ENCODE data around the gene RFPL3.
"Not testable (repeated sequence)": the region's sequence is repeated elsewhere in the genome, so short reads cannot be mapped to it uniquely, and the experiment has no call there.

The RFPL3 gene

GRCh38 chr22:32357567-32357966 lies at the start of gene RFPL3:
Gene RFPL3 (plus strand): TSS chr22:32357867. CDS start chr22:32358072, 205 bp downstream.
- not testable (repeated sequence) for H3K9me3 ChIP-seq (ENCODE audit: control insufficient read depth, low read length); H3K27me3 ChIP-seq (replicated peaks; ENCODE audit: control insufficient read depth, insufficient read depth, low read length); H3K4me1 ChIP-seq (ENCODE audit: control insufficient read depth, insufficient read depth, low read length); DNase-seq (ENCODE audit: low read depth); H3K36me3 ChIP-seq (ENCODE audit: control insufficient read depth, insufficient read depth, low read length, severe bottlenecking); H3K4me3 ChIP-seq (ENCODE audit: low read length); H3K9ac ChIP-seq (ENCODE audit: low read length)

- Histone ChIP-seq H3K9me3 (ENCODE audit: control insufficient read depth, low read length) (no peaks in the 10 kb centered on the region), H3K4me1 (ENCODE audit: control insufficient read depth, insufficient read depth, low read length) (no peaks in the 10 kb centered on the region), H3K36me3 (ENCODE audit: control insufficient read depth, insufficient read depth, low read length, severe bottlenecking) (no peaks in the 10 kb centered on the region), H3K27me3 (replicated peaks; ENCODE audit: control insufficient read depth, insufficient read depth, low read length) (peaks cover 51% of the 10 kb centered on the region), H3K9ac (ENCODE audit: low read length) (no peak overlapping the region), H3K4me3 (ENCODE audit: low read length) (no peak overlapping the region)
- DNase-seq (ENCODE audit: low read depth), result no peak
Observed at GRCh38 chr22:32308191-32308590, 49.5 kb upstream of the RFPL3 start.

GRCh38 chr22:32308934-32309333 lies 48.7 kb upstream of the RFPL3 start:
- H3K36me3 ChIP-seq (ENCODE audit: control insufficient read depth, insufficient read depth, low read length, severe bottlenecking), result no peaks in the 10 kb centered on the region
- no peak for DNase-seq (ENCODE audit: low read depth)
- H3K4me3 ChIP-seq (ENCODE audit: low read length), result no peak overlapping the region
- peaks cover 50% of the 10 kb centered on the region for H3K27me3 ChIP-seq (replicated peaks; ENCODE audit: control insufficient read depth, insufficient read depth, low read length)
- no peaks in the 10 kb centered on the region for H3K4me1 ChIP-seq (ENCODE audit: control insufficient read depth, insufficient read depth, low read length)
- H3K9me3 ChIP-seq (ENCODE audit: control insufficient read depth, low read length), result no peaks in the 10 kb centered on the region
- no peak overlapping the region for H3K9ac ChIP-seq (ENCODE audit: low read length)

- Histone ChIP-seq H3K4me1 (ENCODE audit: control insufficient read depth, insufficient read depth, low read length) (no peaks in the 10 kb centered on the region), H3K4me3 (ENCODE audit: low read length) (no peak overlapping the region), H3K9me3 (ENCODE audit: control insufficient read depth, low read length) (no peaks in the 10 kb centered on the region), H3K36me3 (ENCODE audit: control insufficient read depth, insufficient read depth, low read length, severe bottlenecking) (no peaks in the 10 kb centered on the region), H3K9ac (ENCODE audit: low read length) (no peak overlapping the region), H3K27me3 (replicated peaks; ENCODE audit: control insufficient read depth, insufficient read depth, low read length) (peaks cover 50% of the 10 kb centered on the region)
- no peak for DNase-seq (ENCODE audit: low read depth)
Observed at GRCh38 chr22:32309585-32310251, 47.9 kb upstream of the RFPL3 start.

GRCh38 chr22:32310777-32311176 lies 46.9 kb upstream of the RFPL3 start:
- Histone ChIP-seq H3K4me3 (ENCODE audit: low read length) (no peak overlapping the region), H3K9me3 (ENCODE audit: control insufficient read depth, low read length) (no peaks in the 10 kb centered on the region), H3K9ac (ENCODE audit: low read length) (no peak overlapping the region), H3K4me1 (ENCODE audit: control insufficient read depth, insufficient read depth, low read length) (no peaks in the 10 kb centered on the region), H3K36me3 (ENCODE audit: control insufficient read depth, insufficient read depth, low read length, severe bottlenecking) (no peaks in the 10 kb centered on the region), H3K27me3 (replicated peaks; ENCODE audit: control insufficient read depth, insufficient read depth, low read length) (peaks cover 44% of the 10 kb centered on the region)
- no peak for DNase-seq (ENCODE audit: low read depth)

- Histone ChIP-seq H3K36me3 (ENCODE audit: control insufficient read depth, insufficient read depth, low read length, severe bottlenecking) (no peaks in the 10 kb centered on the region), H3K9me3 (ENCODE audit: control insufficient read depth, low read length) (no peaks in the 10 kb centered on the region), H3K4me1 (ENCODE audit: control insufficient read depth, insufficient read depth, low read length) (no peaks in the 10 kb centered on the region), H3K9ac (ENCODE audit: low read length) (no peak overlapping the region), H3K27me3 (replicated peaks; ENCODE audit: control insufficient read depth, insufficient read depth, low read length) (peaks cover 43% of the 10 kb centered on the region), H3K4me3 (ENCODE audit: low read length) (no peak overlapping the region)
- no peak for DNase-seq (ENCODE audit: low read depth)
Observed at GRCh38 chr22:32311551-32312071, 46.1 kb upstream of the RFPL3 start.

- H3K9me3 ChIP-seq (ENCODE audit: control insufficient read depth, low read length), result no peaks in the 10 kb centered on the region
- H3K4me3 ChIP-seq (ENCODE audit: low read length), result no peak overlapping the region
- no peaks in the 10 kb centered on the region for H3K4me1 ChIP-seq (ENCODE audit: control insufficient read depth, insufficient read depth, low read length)
- peaks cover 31% of the 10 kb centered on the region for H3K27me3 ChIP-seq (replicated peaks; ENCODE audit: control insufficient read depth, insufficient read depth, low read length)
- no peak overlapping the region for H3K9ac ChIP-seq (ENCODE audit: low read length)
- no peaks in the 10 kb centered on the region for H3K36me3 ChIP-seq (ENCODE audit: control insufficient read depth, insufficient read depth, low read length, severe bottlenecking)
- DNase-seq (ENCODE audit: low read depth), result no peak
Observed at GRCh38 chr22:32312748-32313147, 44.9 kb upstream of the RFPL3 start.

GRCh38 chr22:32313532-32313931 lies 44.1 kb upstream of the RFPL3 start:
- no peak overlapping the region for H3K4me3 ChIP-seq (ENCODE audit: low read length)
- no peak overlapping the region for H3K9ac ChIP-seq (ENCODE audit: low read length)
- H3K27me3 ChIP-seq (replicated peaks; ENCODE audit: control insufficient read depth, insufficient read depth, low read length), result peaks cover 29% of the 10 kb centered on the region
- H3K4me1 ChIP-seq (ENCODE audit: control insufficient read depth, insufficient read depth, low read length), result no peaks in the 10 kb centered on the region
- H3K9me3 ChIP-seq (ENCODE audit: control insufficient read depth, low read length), result no peaks in the 10 kb centered on the region
- no peak for DNase-seq (ENCODE audit: low read depth)
- no peaks in the 10 kb centered on the region for H3K36me3 ChIP-seq (ENCODE audit: control insufficient read depth, insufficient read depth, low read length, severe bottlenecking)

GRCh38 chr22:32317524-32317923 lies 40.1 kb upstream of the RFPL3 start:
- H3K9me3 ChIP-seq (ENCODE audit: control insufficient read depth, low read length), result peaks cover 9% of the 10 kb centered on the region
- no peak overlapping the region for H3K4me3 ChIP-seq (ENCODE audit: low read length)
- peaks cover 23% of the 10 kb centered on the region for H3K27me3 ChIP-seq (replicated peaks; ENCODE audit: control insufficient read depth, insufficient read depth, low read length)
- no peaks in the 10 kb centered on the region for H3K4me1 ChIP-seq (ENCODE audit: control insufficient read depth, insufficient read depth, low read length)
- DNase-seq (ENCODE audit: low read depth), result no peak
- no peak overlapping the region for H3K9ac ChIP-seq (ENCODE audit: low read length)
- H3K36me3 ChIP-seq (ENCODE audit: control insufficient read depth, insufficient read depth, low read length, severe bottlenecking), result no peaks in the 10 kb centered on the region

- no peak for DNase-seq (ENCODE audit: low read depth)
- no peaks in the 10 kb centered on the region for H3K36me3 ChIP-seq (ENCODE audit: control insufficient read depth, insufficient read depth, low read length, severe bottlenecking)
- no peak overlapping the region for H3K9ac ChIP-seq (ENCODE audit: low read length)
- H3K4me1 ChIP-seq (ENCODE audit: control insufficient read depth, insufficient read depth, low read length), result no peaks in the 10 kb centered on the region
- peaks cover 21% of the 10 kb centered on the region for H3K27me3 ChIP-seq (replicated peaks; ENCODE audit: control insufficient read depth, insufficient read depth, low read length)
- no peak overlapping the region for H3K4me3 ChIP-seq (ENCODE audit: low read length)
- H3K9me3 ChIP-seq (ENCODE audit: control insufficient read depth, low read length), result peaks cover 9% of the 10 kb centered on the region
Observed at GRCh38 chr22:32318361-32318760, 39.3 kb upstream of the RFPL3 start.

- Histone ChIP-seq H3K4me1 (ENCODE audit: control insufficient read depth, insufficient read depth, low read length) (no peaks in the 10 kb centered on the region), H3K36me3 (ENCODE audit: control insufficient read depth, insufficient read depth, low read length, severe bottlenecking) (no peaks in the 10 kb centered on the region), H3K9ac (ENCODE audit: low read length) (no peak overlapping the region), H3K4me3 (ENCODE audit: low read length) (no peak overlapping the region), H3K9me3 (ENCODE audit: control insufficient read depth, low read length) (peaks cover 9% of the 10 kb centered on the region), H3K27me3 (replicated peaks; ENCODE audit: control insufficient read depth, insufficient read depth, low read length) (peaks cover 19% of the 10 kb centered on the region)
- no peak for DNase-seq (ENCODE audit: low read depth)
Observed at GRCh38 chr22:32319861-32320406, 37.7 kb upstream of the RFPL3 start.
